Endothelial cell of umbilical vein (primary cell): ENCODE data around the gene AFAP1L2. TPM values are rescaled to one million over a fixed set of nuclear protein-coding genes. Genes with fewer than 3 reads are reported as not detected.

ENCODE experiments used
- BruUV-seq: library from RNA; stranded (reverse); fragments of 400-500 nt; replicated peaks from 2 replicates; lab custom pipeline; 2021; lab: Mats Ljungman, UMichigan
- CTCF ChIA-PET: fragments of 300-600, 350-600 bp; sonication (Branson Sonifier 250); formaldehyde crosslinking; loops from one replicate; lab custom pipeline; 2021; ENCODE audit warnings: antibody characterized with exemption, inconsistent platforms; lab: Charles Lee
- POLR2A ChIA-PET: fragments of 300-600, 350-600 bp; sonication (Branson Sonifier 250); formaldehyde crosslinking; loops from one replicate; lab custom pipeline; 2021; ENCODE audit warnings: antibody characterized with exemption, inconsistent platforms; lab: Charles Lee
- DNase-seq: peaks from one replicate; pipeline ENCODE4 v3.0.0-alpha.2; 2011; ENCODE audit warnings: low read depth, low spot score
- FAIRE-seq: peaks from 2 replicates; lab custom pipeline; 2011; peaks lifted over from hg19 to GRCh38; lab: Jason Lieb, UNC
- H2AFZ ChIP-seq: 2 replicates; pipeline ENCODE4 v1.6.0; 2012; ENCODE audit warnings: low read depth, low read length, control low read depth, inconsistent platforms
- H3K27ac ChIP-seq: 2 replicates; pipeline ENCODE4 v1.5.1; 2011; ENCODE audit warnings: low read depth, mild to moderate bottlenecking, control low read depth, low read length, moderate library complexity; ENCODE audit not compliant: insufficient read depth
- H3K27me3 ChIP-seq, 2 experiments: 2 replicates each; pipeline versions ENCODE4 v1.6.0 to v1.6.1; 2011; ENCODE audit warnings: low read length in 2 of 2, mixed read lengths in 1 of 2; ENCODE audit not compliant: control insufficient read depth in 2 of 2, insufficient read depth in 2 of 2
- H3K36me3 ChIP-seq, 2 experiments: 2 replicates in 1 of 2; 3 replicates in 1 of 2; pipeline ENCODE4 v1.5.1; 2011; ENCODE audit warnings: low read length in 2 of 2, mild to moderate bottlenecking in 1 of 2, moderate library complexity in 1 of 2; ENCODE audit not compliant: control insufficient read depth in 2 of 2, insufficient read depth in 2 of 2; ENCODE audit errors: extremely low read depth in 1 of 2
- H3K4me1 ChIP-seq: 3 replicates; pipeline ENCODE4 v1.5.1; 2011; ENCODE audit warnings: mild to moderate bottlenecking, low read length; ENCODE audit not compliant: control insufficient read depth, insufficient read depth; ENCODE audit errors: extremely low read depth
- H3K4me2 ChIP-seq: 2 replicates; pipeline ENCODE4 v1.6.1; 2011; ENCODE audit warnings: low read length, control low read depth, mixed read lengths; ENCODE audit not compliant: insufficient read depth
- H3K4me3 ChIP-seq, 3 experiments: fragments of 200-600 bp in 1 of 3; sonication (generic), shearing (Covaris generic) in 1 of 3; replicated peaks in 1 of 3; 2 replicates each; pipeline ENCODE4 v1.5.1; 2011 to 2016; ENCODE audit warnings: control low read depth in 3 of 3, low read length in 3 of 3, mild to moderate bottlenecking in 2 of 3, inconsistent platforms in 1 of 3, low read depth in 1 of 3, moderate library complexity in 1 of 3; ENCODE audit not compliant: insufficient read depth in 1 of 3
- H3K79me2 ChIP-seq: 2 replicates; pipeline ENCODE4 v1.6.0; 2012; ENCODE audit warnings: low read length, inconsistent platforms; ENCODE audit not compliant: control insufficient read depth, insufficient read depth
- H3K9ac ChIP-seq: replicated peaks from 2 replicates; pipeline ENCODE3; 2011; ENCODE audit warnings: low read length, control low read depth; ENCODE audit not compliant: insufficient read depth; ENCODE audit errors: extremely low read depth
- H3K9me1 ChIP-seq: replicated peaks from 3 replicates; pipeline ENCODE4 v1.6.0; 2011; ENCODE audit warnings: mild to moderate bottlenecking, low read length; ENCODE audit not compliant: control insufficient read depth, insufficient read depth; ENCODE audit errors: extremely low read depth
- H3K9me3 ChIP-seq: replicated peaks from 2 replicates; pipeline ENCODE4 v1.5.1; 2012; ENCODE audit warnings: low read length, inconsistent platforms; ENCODE audit not compliant: control insufficient read depth, insufficient read depth
- H4K20me1 ChIP-seq: replicated peaks from 2 replicates; pipeline ENCODE3; 2011; ENCODE audit warnings: mild to moderate bottlenecking, low read length; ENCODE audit not compliant: control insufficient read depth, insufficient read depth; ENCODE audit errors: extremely low read depth
- CTCF ChIP-seq, 2 donors: IDR thresholded peaks; 1 replicate in 1 of 2; 2 replicates in 1 of 2; pipeline ENCODE4 v1.5.1; 2011; ENCODE audit warnings: low read length in 2 of 2, mild to moderate bottlenecking in 2 of 2, moderate library complexity in 2 of 2, control low read depth in 1 of 2, inconsistent platforms in 1 of 2, low read depth in 1 of 2; ENCODE audit not compliant: insufficient read depth in 1 of 2; ENCODE audit errors: extremely low read depth in 1 of 2
- EZH2 ChIP-seq: IDR thresholded peaks from 2 replicates; pipeline ENCODE4 v1.6.1; 2012; ENCODE audit warnings: borderline replicate concordance, low read depth, mild to moderate bottlenecking, moderate library complexity, low read length, inconsistent platforms; ENCODE audit not compliant: severe bottlenecking
- FOS ChIP-seq: IDR thresholded peaks from 2 replicates; pipeline ENCODE4 v1.6.1; 2011; ENCODE audit warnings: mild to moderate bottlenecking, low read length, moderate library complexity, borderline replicate concordance; ENCODE audit not compliant: insufficient read depth
- GATA2 ChIP-seq: IDR thresholded peaks from 2 replicates; pipeline ENCODE4 v1.7.0; 2011; ENCODE audit warnings: low read depth, mild to moderate bottlenecking, moderate library complexity, mixed read lengths, low read length; ENCODE audit not compliant: insufficient read length, insufficient read depth
- JUN ChIP-seq: IDR thresholded peaks from 2 replicates; pipeline ENCODE4 v1.6.1; 2011; ENCODE audit warnings: borderline replicate concordance, low read depth; ENCODE audit not compliant: insufficient read length, insufficient read depth
- MYC ChIP-seq: IDR thresholded peaks from one replicate; pipeline ENCODE4 v1.6.1; 2011; ENCODE audit warnings: mild to moderate bottlenecking, low read depth, low read length
- POLR2A ChIP-seq: IDR thresholded peaks from 2 replicates; pipeline ENCODE4 v1.6.1; 2012; ENCODE audit warnings: low read depth, mild to moderate bottlenecking, control low read depth, low read length
- POLR2AphosphoS5 ChIP-seq: IDR thresholded peaks from 2 replicates; pipeline ENCODE4 v1.6.1; 2012; ENCODE audit warnings: low read depth, mild to moderate bottlenecking, control low read depth, low read length, moderate library complexity; ENCODE audit not compliant: insufficient read depth
- dilution Hi-C: fragments of 300-500 bp; cut with MboI; formaldehyde crosslinking; loops from one replicate; pipeline ENCODE4 v1.15.0; 2019; ENCODE audit warnings: low sequenced_read_pairs; ENCODE audit not compliant: extremely low pct_ligation_motif_present
- intact Hi-C: fragments of 100-400 bp; cut with micrococcal nuclease; formaldehyde crosslinking; loops from one replicate; pipeline ENCODE4 v1.10.0; 2022
- polyA plus RNA-seq, 4 experiments: library from polyadenylated mRNA; depleted of rRNA in 3 of 4; stranded (reverse) in 3 of 4; unstranded in 1 of 4; fragments of >200 nt; gene quantifications; 2 replicates each; pipeline versions ENCODE4 v1.2.1 to v1.2.3, GENCODE V29; 2011 to 2012; ENCODE audit warnings: missing spikeins in 1 of 4
- total RNA-seq: library from RNA; stranded (reverse); gene quantifications from 2 replicates; pipeline ENCODE4 v1.2.3, GENCODE V29; 2021
- TF ChIP-seq, protein P1 (sequence below): IDR thresholded peaks from 2 replicates; pipeline ENCODE4 v1.6.1; 2011; ENCODE audit not compliant: insufficient read depth, insufficient read length

Gene AFAP1L2
- total and polyA plus RNA-seq, 2 donors (not counting 3 experiments of a cell fraction or from before 2014, with no cell fraction given) = 0.90 to 4.1 TPM

GRCh38 chr10:114262496-114262895 lies 141.8 kb downstream of the AFAP1L2 start:
- no peaks in the 10 kb centered on the region for H3K36me3 ChIP-seq
- H3K9ac ChIP-seq = no peak overlapping the region
- H3K79me2 ChIP-seq = no peaks in the 10 kb centered on the region
- no peaks in the 10 kb centered on the region for H3K27me3 ChIP-seq
- DNase-seq (no peak), FAIRE-seq (no peak)
- dilution Hi-C loops = no loop called here
- H3K9me1 ChIP-seq = no peaks in the 10 kb centered on the region
- no peak overlapping the region for H2AFZ ChIP-seq
- intact Hi-C loops = no loop called here
- H4K20me1 ChIP-seq = no peaks in the 10 kb centered on the region
- CTCF ChIA-PET = interaction anchor here (1.0 kb wide), 1 partner anchor 9 kb away, joined by 3 read pairs; no protein-coding TSS in a partner anchor
- H3K9me3 ChIP-seq = no peaks in the 10 kb centered on the region
- H3K4me2 ChIP-seq = no peak overlapping the region
- no peaks in the 10 kb centered on the region for H3K4me1 ChIP-seq
- H3K4me3 ChIP-seq = no peak overlapping the region
- TF ChIP-seq POLR2AphosphoS5 (no peak), FOS (no peak), EZH2 (no peak), POLR2A (no peak), CTCF (IDR thresholded peaks at IDR 0.05; ENCODE audit: extremely low read depth in 1 of 2, insufficient read depth in 1 of 2, low read depth in 1 of 2, low read length in 2 of 2) (no peak), MYC (no peak), GATA2 (no peak), JUN (no peak)
- TF ChIP-seq, protein P1, sequence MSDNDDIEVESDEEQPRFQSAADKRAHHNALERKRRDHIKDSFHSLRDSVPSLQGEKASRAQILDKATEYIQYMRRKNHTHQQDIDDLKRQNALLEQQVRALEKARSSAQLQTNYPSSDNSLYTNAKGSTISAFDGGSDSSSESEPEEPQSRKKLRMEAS = no peak
- POLR2A ChIA-PET = no interaction called here
- H3K27ac ChIP-seq = no peak overlapping the region
- no TSS peak for BruUV-seq
